ENCODE measurements around the gene SH3BP5.

Gene SH3BP5

DNA sequence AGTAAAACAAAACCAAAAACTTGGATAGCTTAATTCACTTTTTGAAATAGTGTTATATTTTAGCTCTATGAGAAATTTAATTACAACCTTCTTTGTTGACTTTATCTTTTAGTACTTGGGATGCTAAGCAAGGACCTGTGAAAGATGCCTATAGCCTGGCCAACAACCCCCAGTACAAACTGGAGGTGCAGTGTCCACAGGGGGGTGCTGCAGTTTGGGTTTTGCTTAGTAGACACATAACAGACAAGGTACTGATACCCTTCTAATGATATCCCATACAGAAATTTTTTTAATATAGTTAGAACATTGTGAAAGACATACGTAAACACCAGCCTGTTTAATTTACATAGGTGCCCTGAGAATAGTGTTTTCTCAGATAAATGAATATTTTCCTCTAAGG, 91.0 kb downstream of the SH3BP5 start:
- no peak for FAIRE-seq

DNA sequence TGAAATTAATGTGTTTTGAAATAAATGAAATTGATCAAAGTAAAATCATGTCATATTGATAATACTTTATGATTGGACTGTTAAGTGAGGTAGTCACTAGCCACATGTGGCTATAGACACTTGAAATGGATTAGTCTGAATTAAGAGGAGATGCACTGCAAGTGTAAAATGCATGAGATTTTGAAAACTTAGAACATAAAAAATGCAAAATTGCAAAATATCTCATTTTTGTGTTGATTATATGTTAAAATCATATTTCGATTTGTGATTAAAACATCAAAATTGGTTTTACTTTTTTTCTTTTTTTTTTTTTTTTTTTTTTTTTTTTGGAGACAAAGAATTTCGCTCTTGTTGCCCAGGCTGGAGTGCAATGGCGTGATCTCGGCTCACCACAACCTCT, 103.1 kb downstream of the SH3BP5 start:
- FAIRE-seq, result no peak

DNA sequence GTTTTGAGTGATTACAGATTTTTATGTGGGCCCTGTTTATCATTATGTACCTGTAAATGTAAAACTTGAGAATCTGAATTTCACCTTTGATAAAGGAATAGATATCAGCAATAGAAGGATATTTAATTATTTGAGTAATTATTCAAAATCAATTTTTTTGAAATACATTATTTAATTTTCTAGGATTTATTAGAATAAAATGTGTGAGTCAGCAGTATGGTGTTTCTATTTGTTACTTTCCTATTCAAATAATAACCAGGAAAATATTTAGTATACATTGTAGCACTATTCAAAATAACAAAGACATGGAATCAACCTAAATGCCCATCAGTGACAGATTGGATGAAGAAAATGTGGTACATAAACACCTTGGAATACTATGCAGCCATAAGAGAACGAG, 104.2 kb downstream of the SH3BP5 start:
- no peak for FAIRE-seq

DNA sequence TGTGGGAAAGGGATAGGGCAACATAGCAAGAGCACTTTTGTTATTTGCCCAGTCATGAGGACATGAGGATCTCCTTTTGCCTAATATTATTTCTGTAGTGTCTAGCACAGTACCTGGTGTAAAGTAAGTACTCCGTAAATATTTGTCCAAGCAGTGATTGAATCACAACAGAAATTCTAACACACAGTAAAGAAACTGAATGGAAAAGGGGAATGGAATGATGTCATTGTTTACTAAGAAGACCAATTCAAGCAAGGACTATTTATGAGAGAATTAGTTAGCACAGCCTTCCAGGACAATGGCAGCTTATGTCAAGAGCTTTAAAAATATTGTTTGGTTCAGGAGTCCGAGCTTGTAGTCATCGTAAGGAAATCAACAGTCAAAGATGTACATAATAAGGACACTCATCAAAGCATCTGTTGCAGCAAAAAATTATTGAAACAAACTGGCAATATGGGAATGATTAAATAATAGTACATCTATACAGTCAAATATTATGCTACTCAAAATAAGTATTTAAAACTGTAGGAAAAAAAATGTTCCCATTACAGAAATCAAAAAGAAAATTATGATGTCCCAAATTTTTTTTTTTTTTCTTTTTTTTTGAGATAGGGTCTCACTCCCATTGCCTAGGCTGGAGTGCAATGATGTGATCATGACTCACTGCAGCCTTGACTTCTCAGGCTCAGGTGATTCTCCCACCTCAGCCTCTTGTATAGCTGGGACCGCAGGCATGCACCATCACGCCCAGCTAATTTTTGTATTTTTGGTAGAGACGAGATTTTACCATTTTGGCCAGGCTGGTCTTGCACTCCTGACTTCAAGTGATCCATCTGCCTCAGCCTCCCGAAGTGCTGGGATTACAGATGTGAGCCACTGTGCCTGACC, 108.5 kb downstream of the SH3BP5 start:
- no peak for FAIRE-seq

DNA sequence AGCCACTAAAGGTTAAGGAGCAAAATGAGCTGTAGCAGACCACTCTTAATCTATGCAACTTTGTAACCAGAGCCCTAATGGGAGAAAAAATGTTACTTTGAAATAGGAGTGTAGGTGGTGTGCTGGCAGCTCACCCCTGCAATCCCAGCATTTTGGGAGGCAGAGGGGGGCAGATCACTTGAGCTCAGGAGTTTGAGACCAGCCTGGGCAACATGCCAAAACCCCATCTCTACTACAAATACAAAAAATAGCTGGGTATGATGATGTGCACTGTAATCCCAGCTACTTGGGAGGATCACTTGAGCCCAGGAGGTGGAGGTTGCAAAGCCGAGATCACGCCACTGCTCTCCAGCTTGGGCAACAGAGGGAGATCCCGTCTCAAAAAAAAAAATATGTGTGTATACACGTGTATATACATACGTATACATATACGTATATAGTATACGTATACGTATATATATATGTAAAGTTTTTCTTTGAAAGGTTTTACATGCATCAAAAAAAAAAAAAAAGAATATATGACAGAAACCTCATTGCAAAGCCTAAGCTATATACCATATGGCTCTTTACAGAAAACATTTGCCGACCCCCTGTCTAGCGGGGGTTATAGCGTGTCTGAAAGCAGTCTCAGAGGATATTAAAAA, 110.7 kb downstream of the SH3BP5 start:
- FAIRE-seq, result no peak

DNA sequence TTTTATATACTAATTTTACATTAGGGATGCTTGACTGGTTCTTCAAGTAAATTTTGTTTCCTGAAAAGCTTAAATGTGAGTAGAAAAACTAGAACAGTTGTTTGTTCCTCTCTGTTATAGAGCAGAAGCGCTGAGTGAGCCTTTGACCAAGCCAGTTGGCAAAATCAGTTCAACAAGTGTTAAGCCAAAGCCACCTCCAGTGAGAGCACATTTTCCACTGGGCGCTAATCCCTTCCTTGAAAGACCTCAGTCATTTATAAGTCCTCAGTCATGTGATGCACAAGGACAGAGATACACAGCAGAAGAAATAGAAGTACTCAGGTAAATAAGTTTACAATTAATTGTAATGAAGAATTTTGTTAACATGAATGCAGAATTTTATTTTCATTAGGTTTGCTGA, 111.7 kb downstream of the SH3BP5 start:
- no peak for FAIRE-seq

DNA sequence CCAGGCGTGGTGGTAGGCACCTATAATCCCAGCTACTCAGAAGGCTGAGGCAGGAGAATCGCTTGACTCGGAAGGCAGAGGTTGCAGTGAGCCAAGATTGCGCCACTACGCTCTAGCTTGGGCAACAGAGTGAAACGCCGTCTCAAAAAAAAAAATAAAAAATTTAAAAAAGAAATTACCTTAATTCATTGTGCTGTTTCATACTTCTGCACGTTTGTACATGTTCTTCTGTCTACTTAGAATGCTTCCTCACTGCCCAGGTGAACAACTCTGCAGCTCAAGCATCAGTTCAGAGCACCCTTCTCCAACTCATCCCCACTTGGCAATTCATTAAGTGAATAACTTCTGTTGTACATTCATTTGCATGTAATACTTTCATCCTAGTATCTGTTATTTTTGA, 112.3 kb downstream of the SH3BP5 start:
- no peak for FAIRE-seq

DNA sequence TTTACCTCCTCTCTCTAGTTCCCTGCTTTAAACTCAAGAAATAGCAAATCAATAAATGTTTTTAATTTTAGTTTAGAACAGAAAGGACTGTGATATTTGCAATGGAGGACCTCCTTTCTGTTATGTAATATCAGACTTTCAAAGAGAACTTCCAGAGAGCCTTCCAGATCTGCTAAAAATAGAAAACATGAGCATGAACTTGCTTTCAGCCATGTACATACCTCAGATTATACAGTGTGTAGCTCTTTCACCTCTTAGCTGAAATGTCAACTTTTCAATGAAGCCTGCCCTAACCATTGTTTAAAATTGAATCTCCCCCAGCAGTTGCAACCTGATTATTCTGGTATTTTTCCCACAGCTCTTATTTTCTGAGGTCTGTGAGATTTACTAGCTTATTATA, 113.7 kb downstream of the SH3BP5 start:
- FAIRE-seq, result no peak

DNA sequence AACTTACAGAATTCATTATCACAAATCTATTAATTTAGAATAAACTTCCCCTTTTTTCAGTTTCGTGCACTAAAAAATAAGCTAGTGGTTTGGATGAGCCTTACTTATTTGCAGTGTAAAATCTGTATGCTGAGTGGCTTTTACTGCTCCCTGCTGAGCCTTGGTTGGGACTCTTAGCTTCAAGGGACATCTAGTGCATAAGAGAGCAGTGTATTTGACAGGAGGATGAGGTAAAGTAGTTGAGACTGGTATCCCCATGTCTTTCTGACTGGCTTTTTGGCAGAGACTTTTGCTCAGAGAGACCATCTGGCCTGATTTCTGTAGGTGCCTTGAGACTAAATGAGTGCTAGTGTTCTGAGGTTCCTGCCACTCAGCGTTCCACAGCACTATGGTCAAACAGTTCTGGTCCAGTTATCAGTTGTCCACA, 114.5 kb downstream of the SH3BP5 start:
- FAIRE-seq, result no peak

DNA sequence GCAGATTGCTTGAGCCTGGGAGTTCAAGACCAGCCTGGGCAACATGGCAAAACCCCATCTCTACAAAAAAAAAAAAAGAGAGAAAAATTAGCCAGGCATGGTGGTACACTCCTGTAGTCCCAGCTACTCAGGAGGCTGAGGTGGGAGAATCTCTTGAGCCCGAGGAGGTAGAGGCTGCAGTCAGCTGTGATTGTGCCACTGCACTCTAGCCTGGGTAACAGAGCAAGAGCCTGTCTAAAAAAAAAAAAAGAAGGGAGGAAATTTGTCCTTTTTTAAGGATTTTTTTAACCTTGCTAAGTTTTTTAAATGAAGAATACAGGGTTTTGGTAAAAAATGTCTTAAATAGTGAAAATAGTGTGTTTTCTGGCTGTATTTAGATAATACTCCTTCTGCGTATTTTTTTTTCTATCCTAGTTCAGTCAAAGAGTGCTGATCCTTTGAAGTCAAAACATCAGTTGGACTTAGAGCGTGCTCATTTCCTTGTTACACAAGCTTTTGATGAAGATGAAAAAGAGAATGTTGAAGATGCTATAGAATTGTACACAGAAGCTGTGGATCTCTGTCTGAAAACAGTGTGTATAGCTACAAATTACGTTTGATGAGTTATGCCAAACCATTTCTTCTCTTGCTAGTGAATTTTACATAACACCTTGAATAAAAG, 115.2 kb downstream of the SH3BP5 start:
- FAIRE-seq, result no peak

DNA sequence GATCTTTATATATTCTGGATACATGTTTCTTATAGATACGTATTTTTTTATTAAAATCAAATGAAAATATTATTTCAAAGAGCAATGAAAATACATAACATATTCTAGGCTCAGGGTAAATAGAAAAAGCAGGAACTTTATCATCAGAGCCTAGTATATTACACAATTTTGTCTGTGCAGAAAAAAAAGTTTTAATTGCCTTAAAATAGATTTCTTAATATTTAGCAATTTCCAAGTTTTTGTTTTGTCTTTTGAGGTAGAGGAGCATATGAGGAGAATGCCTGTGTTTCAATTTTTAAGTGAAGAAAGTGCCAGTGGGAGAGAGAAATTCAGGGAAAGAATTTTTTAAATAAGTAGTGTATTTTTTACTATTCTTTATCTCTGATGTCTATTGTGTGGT, 115.9 kb downstream of the SH3BP5 start:
- no peak for FAIRE-seq

DNA sequence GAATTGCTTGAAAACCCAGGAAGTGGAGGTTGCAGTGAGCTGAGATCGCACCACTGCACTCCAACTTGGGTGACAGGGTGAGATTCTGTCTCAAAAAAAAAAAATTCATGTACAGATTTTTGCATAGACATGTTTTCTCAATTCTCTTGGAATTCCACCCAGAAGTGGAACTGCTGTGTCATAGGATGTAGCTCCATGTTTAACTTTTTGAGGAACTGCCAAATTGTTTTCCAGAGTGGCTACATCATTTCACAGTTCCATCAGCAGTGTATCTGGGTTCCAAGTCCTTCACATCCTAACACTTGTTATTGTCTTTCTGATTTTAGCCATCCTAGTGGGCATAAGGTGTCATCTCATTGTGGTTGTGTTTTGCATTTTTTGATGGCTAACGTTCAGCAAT, 116.4 kb downstream of the SH3BP5 start:
- FAIRE-seq, result no peak

DNA sequence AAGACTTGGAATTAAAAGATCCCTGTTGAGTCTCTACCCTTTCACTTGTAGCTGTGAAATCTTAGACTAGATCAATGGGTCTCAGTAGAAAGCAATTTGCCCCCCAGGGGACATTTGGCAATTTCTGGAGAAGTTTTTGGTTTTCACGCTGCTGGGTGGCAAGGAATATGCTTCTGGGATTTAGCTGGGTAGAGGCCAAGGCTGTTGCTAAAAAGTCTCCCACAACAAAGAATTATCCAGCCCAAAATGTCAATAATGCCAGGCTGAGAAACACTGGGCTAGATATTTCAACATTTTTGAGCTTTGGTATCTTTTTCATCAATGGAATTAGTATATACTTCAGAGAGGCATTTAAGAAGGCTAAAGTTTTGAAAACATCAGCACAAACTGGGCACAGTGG, 117.6 kb downstream of the SH3BP5 start:
- no peak for FAIRE-seq

DNA sequence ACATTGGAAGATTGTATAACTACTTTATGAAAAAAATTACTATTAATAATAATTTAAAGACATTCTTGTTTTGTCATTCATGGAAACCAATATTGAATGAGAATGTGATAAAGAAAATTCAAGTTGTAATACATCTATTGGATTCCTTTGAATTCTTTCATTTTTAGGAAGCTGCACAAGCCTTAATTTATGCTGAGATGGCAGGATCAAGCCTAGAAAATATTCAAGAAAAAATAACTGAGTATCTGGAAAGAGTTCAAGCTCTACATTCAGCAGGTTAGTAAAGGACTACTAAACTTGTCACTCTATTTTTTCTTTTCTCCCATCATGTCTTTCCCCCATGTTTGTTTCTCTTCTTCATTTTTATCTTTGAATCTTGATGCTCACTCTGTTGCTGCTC, 120.4 kb downstream of the SH3BP5 start:
- no peak for FAIRE-seq

DNA sequence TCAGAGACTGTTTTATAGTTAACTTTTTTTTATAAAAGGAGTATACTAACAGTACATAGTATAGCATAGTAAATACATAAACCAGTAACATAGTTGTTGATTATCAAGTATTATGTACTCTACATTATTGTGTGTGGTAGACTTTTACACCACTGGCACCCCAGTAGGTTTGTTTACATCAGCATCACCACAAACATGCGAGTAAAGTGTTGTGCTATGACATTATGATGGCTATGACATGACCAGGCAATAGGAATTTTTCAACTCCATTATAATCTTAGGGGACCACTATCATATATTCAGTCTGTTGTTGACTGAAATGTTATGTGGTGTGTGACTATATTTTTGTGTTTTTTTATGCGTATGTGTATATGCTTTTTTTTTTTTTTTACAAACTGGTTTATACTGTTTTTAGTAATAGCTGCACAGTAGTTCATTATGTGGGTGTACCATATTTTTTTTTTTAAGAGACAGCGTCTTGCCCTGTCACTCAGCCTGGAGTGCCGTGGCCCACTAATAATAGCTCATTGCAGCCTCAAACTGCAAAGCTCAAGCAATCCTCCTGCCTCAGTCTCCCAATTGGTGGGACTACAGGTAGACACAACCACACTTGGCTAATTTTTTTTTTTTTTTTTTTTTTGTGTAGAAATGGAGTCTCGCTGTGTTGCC, 124.4 kb downstream of the SH3BP5 start:
- no peak for FAIRE-seq

DNA sequence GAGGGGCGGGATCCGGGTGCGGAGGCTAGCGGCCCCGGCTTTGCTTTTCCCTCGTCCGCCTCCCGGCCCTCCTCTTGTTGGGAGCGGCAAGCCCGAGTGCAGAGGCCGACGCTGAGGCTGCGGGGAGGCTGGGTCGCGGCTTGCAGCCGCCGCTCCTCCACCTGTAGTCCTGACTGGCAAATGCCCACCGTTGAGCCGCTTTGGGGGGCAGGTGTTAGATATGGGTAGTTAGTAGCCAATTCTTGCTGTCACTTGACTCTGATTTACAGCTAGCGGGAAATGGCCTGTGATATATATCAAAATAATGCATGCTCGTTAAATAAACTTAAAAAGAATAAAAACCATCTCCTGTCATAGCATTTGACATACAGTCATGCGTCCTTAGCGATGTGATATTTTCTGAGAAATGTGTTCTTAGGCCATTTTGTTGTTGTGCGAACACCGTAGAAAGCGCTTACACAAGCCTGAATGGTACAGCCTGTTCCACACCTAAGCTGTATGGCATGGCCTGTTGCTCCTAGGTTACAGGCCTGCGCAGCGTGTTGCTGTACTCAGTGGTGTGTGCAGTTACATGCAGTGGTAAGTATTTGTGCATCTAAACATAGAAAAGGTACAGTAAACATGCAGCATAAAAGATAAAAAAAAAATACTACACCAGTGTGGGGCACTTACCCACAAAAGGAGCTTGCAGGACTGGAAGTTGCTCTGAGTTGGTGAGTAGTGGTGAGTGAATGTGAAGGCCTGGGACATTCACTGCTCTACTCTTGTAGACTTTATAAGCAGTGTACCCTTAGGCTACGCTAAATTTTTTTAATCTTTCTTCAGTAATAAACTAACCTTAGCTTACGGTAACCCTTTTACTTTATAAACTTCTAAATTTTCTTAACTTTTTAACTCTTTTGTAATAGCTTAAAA, 125.5 kb downstream of the SH3BP5 start:
- FAIRE-seq, result no peak

DNA sequence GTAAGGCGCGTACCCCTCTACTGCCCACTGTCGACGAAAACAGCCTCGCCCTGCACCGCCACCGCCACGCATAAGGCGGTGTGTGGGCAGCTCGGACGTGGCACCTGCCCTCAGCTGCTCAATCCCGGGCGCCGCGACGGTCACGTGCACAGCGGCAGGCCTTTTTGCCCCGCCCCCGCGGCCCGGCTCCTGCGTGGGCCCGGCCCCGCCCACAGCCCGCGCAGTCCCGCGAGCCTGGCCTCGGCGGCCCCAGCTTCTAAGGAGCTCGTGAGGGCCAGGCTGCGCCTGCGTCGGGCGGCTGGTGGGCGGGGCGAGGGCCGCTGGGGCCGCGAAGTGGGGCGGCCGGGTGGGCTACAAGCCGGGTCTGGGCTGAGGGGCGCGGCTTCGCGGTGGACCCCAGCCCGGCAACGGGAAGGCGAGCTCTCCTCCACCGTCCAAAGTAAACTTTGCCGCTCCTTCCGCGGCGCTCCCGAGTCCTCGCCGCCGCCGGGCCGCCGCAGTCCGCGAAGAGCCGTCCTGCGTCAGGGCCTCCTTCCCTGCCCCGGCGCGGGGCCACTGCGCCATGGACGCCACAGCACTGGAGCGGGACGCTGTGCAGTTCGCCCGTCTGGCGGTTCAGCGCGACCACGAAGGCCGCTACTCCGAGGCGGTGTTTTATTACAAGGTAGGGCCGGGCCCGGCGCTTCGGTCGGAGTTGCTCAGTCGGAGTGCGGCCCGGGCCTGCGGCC, 126.3 kb downstream of the SH3BP5 start, which contains the start of gene CAPN7:
Gene CAPN7 (plus strand): TSS at position 313 of the 728 bp plus-strand sequence. CDS start 250 bp downstream, at position 563.
- FAIRE-seq, result no peak

DNA sequence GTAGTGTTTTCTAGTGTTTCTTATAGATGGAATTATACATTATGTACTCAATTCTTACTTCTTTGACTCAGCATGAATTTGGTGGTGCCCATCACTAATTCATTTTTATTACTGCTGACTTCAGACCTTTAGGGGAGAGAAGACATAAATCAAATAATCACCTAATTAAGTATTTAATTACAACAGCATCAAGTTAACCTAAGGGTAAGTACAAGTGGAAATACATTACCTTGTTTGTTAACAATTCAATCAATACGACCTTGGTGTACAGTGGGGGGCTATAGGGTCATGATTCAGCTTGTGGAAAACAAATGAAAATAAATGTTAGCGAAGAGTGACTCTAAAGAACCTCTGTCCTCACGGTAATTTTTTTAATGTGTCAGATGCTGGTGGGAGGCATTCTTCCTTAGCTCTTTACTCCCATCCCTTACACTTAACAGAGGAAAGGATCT, 126.9 kb downstream of the SH3BP5 start:
- FAIRE-seq, result no peak

Data from endometrium (tissue), 2 donors.